ENCODE data around the gene EXOSC5.

DNA sequence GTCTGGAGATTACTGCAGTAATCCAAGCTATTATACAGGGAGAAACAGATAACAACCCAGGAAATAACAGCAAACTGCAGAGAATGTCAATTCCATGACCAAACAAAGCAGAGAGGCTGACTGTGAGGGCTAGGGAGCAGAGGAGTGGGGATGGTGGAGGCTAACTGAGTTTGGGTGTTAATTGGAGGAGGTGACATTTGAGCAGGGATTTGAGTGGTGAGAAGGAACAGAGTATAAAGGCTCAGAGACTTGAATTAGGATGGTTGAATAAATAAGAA lies 39.5 kb upstream of the EXOSC5 start:
- TF ChIP-seq FOXM1 (IDR thresholded peaks at IDR 0.05; ENCODE audit: borderline replicate concordance) (no peak), BHLHE40 (IDR thresholded peaks at IDR 0.05; ENCODE audit: borderline replicate concordance) (no peak), LEF1 (IDR thresholded peaks at IDR 0.05; ENCODE audit: borderline replicate concordance) (no peak), FOXK2 (IDR thresholded peaks at IDR 0.05) (no peak), ARNT (IDR thresholded peaks at IDR 0.05) (no peak), ZNF384 (IDR thresholded peaks at IDR 0.05) (no peak), CTBP1 (IDR thresholded peaks at IDR 0.05; ENCODE audit: borderline replicate concordance) (no peak), SUZ12 (IDR thresholded peaks at IDR 0.05) (no peak)

Data from HEK293T (cell line).